GM19467 (cell line): ENCODE data around the gene NUP210.
"Not testable (repeated sequence)": the region's sequence is repeated elsewhere in the genome, so short reads cannot be mapped to it uniquely, and the experiment has no call there.

ENCODE experiments used
- ATAC-seq: cut with Tn5 transposase; IDR thresholded peaks from one replicate; pipeline ENCODE4 v1.9.1; 2021; ENCODE audit warnings: mild to moderate bottlenecking, moderate library complexity; ENCODE audit not compliant: unreplicated experiment

The NUP210 gene

DNA sequence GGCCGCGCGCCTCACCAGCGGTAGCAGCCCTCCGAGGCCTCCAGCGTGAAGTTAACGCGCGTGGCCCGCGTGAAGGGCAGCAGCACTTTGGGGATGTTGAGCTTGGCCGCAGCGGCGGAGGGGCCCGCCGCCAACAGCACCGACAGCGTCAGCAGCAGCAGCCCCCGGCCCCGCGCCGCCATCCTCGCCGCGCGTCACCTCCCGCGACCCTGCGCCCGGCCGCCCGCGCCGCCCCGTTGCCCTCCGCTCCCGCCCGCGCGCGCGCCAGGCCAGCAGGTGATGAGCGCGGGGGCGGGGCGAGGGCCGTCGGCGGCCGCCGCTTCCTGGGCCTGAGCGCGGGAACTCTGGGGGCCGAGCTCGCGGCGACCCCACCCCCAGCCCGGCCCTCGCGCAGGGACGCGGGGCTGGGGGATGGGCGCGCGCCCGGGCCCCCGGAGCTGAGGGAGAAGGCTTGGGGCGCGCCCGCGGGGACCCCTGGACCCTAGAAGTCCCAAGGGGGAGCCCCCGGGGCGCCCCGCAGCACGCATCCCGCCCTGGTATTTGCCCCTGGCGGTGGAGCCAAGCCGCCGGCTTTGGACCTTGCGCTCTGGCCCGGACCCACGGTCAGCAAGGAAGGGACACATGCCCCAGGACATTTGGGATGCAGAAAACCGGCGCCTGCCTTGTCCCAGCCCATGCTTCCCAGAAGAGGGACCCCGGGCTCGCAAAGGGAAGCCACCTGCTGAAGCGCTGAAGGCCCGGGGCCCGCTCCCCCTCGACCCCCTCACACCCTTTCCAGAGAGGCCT lies at the start of gene NUP210:
TSS of gene NUP210 (minus strand) at position 278 of the 786 bp plus-strand sequence. CDS start at position 182, 96 bp downstream.
- ATAC-seq: peak; percentile 59

DNA sequence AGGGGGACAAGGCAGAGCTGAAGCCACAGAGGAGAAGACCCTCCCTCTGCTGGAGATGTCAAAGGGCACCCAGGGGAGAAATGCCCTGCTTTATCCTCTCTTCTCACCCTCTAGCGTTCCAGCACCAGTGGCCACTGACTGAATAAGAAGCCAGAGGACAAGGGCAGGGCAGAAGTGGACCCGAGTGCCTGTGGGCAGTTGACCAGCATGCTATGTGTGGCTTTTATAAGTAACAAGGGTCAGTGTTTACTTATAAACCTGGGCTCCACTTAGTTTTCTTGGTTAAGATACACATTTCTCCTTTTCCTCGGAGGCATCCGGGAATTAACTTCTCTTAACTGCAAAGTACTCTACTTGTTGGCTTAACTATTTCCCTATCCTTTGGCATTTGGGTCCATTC lies 46.7 kb upstream of the NUP210 start:
- no peak for ATAC-seq

DNA sequence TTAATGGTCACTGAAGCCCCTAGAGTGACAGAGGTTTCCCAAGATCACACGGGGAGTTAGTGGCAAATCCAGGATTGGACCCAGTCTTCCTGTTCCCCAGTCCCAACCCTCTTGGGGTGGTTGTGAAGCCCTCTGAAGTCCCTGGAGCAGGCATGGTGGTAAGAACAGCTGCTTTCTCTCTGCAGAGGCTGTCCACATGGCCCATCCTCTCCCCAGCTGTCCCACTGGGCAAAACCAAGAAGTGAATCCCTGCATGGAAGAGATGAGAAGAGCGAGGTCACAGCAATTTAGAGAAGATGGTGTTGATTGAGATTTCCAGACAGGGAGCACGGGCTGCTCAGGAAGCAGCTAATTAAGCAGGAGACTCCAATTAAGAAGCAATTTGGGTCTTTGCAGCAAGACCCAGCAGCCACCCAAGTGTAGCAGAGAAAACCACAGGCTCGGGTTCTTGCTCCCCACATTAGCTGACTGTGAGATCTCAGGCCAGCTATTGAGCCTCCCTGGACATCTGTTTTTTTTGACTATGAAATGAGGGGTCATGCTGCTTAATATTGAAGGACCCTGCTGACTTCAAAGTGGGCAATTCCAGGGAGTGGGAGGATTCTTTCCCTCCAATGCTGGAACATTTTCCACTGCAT lies 45.2 kb upstream of the NUP210 start:
- ATAC-seq: no peak

DNA sequence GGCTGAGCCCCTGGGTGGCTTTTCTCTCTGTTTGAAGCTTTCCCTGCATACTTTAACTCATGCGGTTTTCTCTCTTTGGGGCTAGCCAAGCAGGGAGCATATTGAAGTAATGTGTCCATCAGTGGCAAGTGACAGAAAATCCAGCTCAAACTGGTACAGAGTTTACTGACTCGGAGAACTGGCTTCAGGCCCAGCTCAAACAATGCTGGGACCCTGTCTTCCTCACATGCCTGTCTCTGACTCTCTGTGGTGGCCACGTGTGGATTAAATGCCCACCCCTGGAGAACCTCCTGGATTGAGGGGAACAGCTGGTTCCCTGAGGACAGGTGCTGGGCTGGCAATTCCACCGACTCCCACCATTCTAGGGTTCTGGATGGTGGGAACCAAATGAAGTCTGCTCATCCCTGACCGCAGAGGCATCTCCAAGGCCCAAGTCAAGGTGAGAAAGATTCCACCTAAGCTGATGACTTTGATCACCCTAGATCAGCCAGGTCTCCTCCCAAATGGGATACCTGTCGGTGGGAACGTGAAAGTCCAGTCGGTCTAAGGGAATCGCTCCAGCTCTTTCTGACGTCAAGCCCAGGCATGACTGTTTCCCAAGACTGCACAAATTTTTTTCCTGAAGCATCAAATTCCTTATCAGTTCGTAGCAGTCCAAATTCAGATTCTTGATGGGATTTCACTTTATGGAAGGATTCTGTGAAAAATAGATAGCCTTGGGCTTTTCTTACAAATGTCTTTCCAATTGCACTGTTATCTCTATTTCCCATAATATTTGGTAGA lies 43.7 kb upstream of the NUP210 start:
- no peak for ATAC-seq

DNA sequence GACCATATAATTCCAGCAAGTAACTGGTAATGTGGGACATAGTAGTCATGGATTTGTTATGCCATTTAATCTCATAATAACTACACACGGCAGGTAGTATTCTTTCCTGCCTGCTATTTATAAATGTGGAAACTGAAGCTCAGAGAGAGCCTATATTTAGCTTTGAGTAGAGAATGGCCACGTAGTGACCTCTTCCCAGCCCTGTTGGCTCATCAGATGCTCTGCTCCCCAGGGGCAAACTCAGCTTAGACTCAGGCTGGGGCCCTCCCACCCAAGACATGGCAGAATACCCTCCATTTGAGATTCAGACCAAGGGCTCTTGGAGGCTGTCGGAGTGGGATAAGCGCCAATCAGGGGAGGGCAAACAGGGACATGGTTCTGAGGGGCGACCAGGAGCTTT lies 42.7 kb upstream of the NUP210 start:
- no peak for ATAC-seq

DNA sequence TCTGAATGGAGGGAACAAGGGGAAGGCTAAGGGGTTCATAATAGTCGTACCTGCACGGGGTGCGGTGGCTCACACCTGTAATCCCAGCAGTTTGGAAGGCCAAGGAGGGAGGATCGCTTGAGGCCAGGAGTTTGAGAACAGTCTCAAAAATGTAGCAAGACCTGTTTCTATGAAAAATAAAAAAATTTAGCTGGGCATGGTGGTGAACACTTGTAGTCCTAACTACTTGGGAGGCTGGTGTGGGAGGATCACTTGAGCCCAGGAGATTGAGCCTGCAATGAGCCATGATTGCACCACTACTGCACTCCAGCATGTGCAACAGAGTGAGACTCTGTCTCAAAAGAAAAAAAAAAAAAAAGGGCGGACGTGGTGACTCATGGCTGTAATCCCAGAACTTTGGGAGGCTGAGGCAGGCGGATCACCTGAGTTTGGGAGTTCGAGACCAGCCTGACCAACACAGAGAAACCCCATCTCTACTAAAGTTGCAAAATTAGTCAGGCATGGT lies 42.1 kb upstream of the NUP210 start:
- ATAC-seq: no peak

DNA sequence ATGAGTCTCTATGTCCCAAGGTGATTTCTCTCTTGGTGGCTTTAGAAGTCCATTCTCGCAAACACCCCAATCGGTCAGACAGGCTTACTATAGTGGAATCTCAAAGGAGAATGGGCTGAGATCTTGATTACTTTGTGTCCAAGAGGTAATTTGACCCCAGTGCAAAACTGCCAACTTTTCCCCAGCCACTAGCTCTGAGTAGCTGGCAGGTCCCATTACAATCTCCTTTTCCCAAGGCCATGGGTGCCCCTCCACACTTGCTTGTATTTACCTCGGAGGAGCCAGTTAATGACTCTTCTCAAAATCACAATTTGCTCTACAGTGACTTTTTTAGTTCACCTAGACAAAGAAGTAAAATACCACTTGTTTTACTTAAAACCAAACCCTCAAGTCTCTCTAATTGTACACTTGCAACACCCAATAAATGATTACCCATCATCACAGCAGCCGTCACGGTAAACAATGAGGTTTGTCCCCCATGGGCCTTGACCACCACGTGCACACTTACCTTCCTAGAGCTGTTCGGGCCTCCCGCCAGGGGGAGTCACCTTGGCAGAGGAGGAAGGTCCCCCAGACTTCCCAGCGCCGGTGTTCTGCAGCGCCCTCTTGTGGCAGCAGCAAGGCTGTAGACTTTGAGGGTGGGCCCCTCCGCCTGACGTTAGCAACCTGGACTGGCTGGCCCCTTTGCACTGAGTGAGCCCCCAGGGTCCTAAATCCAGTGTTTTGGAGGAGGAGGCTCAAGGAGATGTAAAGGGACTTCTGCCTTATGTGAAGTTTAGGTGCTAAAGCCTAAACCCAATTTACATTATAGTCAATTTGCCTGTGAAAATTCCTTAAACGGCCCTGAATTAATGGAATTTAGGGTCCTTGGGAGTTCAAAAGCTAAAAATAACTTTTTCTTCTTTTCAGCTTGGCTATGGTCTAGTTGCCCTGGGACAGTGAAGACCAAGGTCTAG lies 41.3 kb upstream of the NUP210 start:
- ATAC-seq: no peak

DNA sequence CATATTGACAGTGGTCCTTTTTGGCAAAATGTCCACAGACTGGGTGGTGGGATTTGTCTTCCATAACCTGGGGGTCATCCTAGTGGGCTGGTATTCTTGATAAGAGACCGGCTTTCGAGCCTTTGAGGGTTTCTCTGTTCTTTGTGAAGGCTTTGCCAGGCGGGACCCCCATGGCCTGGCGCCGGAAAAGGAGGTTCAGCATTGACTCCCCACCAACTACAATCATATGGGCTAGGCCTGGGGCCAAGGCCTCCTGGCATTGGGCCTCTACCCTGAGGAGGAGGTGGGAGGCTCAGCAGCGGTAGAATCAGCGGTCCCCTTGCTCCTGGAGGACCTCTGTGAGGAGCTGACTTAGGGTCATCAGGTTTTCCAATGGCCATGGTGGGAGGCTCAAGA lies 40.2 kb upstream of the NUP210 start:
- ATAC-seq: no peak

DNA sequence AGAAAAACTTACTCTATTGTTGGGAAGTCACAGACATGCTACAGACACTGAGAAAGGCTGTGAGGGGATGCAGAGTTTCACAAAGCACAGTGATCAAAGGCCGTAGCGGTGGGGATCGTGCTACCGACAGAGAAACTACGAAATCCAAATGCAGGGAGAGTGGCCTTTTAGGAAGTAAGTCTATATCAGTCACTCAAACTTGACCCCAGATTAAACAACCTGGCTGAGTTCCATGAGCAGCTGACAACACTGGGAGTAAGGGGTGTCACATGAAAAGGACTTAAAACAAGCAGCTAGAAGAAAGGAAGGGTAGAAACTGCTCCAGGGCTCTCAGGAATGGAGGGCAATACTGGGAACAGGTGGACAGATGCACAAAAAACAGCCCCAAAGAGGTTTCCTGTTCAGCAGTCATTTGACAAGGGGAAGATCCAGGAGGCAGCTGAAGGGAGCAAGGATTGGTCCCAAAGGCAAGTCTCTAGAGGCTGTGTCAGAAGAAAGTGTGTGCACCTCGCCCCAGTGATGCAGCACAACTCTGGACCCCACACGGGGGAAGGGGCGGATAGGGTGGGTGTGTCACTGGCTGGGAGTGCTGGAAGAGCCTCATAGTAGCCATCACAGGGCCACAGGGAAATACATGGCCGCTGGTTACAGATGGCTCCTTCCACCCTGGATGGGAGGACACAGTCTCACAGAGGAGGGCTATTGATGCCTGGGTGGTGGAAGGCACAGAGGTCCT lies 39.7 kb upstream of the NUP210 start:
- no peak for ATAC-seq

DNA sequence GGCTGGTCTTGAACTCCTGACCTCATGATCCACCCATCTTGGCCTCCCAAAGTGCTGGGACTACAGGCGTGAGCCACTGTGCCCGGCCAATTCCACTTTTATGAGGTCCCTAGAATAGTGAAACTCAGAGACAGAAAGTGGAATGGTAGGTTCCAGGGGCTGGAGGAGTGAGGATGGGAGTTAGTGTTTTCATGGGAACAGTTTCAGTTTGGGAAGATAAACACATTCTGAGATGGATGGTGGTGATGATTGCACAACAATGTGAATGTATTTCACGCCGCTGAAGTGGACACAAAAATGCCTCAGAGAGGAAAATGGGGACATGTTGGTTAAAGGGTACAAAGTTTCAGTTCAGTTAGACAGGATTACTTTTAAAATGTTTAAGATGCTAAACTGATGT lies 37.5 kb upstream of the NUP210 start:
- ATAC-seq: no peak

DNA sequence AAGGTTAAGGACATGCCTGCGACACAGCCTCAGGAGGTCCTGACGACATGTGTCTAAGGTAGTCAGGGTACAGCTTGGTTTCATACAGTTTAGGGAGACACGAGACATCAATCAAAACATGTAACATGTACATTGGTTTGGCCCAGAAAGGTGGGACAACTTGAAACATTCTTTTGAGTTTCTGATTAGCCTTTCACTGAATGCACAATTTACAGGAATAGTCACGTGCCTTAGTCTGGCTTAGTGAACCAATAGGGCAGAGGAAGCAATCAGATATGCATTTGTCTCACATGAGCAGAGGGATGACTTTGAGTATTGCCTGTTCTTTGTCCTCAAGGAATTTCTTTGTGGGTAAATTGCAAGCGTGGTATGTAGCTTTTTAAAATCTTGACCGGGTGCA lies 35.5 kb upstream of the NUP210 start:
- ATAC-seq: no peak

DNA sequence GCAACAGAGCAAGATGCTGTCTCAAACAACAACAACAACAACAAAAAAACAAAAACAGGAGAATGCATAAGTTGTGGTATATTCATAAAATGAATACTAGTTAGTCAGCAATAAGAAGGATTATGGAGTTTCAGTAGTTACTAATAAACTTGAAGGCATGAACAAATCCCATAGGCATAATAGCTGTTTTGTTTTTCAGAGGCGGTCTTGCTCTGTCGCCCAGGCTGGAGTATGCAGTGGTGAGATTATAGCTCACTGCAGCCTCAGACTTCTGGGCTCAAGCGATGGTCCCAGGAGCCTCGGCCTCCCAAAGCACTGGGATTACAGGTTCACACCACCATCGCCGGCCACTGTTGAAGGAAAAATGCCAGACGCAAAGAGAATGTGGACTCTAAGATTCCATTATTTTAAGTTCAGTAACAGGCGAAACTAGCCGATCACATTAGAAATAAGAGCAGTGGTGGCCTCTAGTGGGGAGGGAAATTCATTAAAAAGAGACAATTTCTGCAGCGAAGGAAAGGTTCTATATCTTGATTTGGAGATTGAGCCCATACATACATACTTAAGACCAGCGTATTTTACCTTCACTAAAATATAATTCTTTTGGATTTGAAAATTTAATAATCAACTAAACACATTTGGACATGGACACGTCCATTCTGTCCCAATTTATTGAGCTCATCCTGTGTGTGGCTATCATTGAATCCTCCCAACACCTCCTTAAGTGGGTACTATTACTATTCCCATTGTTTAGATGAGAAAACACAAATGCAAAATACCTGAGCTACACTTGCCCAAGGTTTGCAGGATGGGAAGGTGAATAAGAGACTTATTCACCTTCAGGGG lies 32.6 kb upstream of the NUP210 start:
- ATAC-seq: no peak

DNA sequence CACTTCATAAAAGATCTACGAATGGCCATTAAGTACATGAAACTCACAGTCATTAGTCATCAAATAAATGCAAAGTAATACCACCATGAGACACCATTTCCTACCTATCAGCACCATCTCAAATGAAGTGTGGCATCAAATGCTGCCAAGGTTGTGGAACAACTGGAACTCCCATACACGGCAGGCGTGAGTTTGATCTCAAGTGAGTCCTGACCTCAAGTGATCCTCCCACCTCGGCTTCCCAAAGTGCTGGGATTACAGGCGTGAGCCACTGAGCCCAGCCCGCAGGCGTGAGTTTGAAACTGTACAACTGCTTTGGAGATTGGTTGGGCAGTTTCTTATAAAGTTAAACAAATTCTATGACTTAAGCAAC lies 31.2 kb upstream of the NUP210 start:
- ATAC-seq: no peak

DNA sequence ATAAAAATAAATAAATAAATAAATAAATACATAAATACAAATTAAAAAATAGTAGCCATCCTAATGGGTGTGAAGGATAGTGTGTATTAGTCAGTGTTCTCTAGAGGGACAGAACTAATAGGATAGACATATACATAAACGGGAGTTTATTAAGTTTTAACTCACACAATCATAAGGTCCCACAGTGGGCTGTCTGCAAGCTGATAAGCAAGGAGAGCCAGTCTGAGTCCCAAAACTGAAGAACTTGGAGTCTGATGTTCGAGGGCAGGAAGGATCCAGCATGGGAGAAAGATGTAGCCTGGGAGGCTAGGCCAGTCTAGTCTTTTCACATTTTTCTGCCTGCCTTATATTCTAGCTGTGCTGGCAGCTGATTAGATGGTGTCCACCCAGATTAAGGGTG lies 22.8 kb upstream of the NUP210 start:
- ATAC-seq: not testable (repeated sequence)

DNA sequence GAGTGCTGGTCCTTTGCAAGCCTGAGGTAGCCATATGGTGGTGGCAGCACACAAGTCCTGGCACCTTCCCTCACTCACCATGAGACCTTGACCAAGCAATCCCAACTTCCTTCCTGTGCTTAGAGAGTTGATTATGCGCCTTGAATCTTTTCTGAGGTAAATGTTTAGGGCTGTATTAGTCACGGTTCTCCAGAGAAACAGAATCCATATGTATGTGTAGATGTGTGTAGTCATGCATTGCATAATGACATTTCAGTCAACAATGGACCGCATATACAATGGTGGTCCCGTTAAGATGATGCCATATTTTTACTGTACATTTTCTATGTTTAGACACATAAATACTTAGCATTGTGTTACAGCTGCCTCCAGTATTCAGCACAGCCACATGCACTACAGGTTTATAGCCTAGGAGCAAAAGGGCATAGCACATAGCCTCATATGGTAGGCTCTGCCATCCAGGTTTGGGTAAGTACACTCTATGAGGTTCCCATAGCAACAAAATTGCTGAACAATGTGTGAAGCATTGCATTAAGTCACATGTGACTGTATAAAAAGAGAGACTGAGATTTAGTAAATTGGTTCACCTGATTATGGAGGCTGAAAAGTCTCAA lies 20.2 kb upstream of the NUP210 start:
- ATAC-seq: no peak

DNA sequence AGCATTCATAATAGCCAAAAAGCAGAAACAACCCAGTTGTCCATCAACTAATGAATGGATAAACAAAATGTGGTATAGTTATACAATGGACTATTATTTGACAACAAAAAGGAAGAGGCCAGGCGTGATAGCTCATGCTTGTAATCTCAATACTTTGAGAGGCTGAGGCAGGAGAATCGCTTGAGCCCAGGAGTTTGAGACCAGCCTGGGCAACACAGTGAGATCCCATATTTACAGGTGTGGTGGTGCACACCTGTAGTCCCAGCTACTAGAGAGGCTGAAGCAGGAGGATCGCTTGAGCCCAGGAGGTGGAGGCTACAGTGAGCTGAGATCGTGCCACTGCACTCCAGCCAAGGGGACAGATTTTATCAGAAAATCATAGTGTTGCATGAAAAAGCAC lies 16.1 kb upstream of the NUP210 start:
- ATAC-seq: not testable (repeated sequence)

DNA sequence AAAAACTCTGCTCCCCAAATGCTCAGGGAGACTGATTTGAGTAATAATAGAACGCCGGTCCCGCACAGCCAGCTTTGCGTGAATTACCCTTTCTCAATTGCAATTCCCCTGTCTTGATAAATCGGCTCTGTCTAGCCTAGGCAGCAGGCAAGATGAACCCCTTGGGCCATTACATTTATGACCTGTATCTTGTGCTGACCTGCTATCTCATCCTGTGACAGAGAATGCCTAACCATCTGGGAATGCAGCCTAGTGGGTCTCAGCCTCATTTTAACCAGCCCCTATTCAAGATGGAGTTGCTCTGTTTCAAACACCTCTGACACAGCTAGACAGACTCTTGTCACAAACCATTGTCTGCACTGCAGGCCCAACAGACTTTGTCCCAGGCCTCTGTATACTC lies 13.8 kb upstream of the NUP210 start:
- no peak for ATAC-seq

DNA sequence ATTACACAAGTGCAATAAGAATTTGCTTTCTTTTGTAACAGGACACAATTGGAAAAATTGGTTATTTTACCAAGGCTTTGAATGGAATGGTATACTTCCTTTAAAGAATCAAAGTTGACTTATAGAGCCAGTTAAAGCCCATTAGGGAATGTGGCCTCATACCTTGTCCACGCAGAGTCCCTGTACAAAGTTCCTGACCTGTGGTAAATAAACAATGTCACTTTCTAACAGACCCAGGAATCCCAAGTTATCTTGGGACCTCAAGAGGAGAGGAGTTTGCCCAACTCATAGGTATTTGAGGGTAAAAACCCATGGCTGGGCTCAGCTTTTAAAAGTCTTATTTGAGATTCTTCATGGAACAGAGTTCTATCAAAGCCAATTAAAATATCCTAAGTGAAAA lies 12.0 kb upstream of the NUP210 start:
- no peak for ATAC-seq
